Measurements from ENCODE around the gene SERPINE3.

SERPINE3 gene

GRCh38 chr13:51297556-51297955 lies 41.9 kb upstream of the SERPINE3 start:
- Histone ChIP-seq H3K27me3 (ENCODE audit: low read length) (no peaks in the 10 kb centered on the region), H3K9me3 (ENCODE audit: insufficient read depth, low read length) (no peaks in the 10 kb centered on the region), H3K4me3 (ENCODE audit: insufficient read depth, low read length, poor library complexity, severe bottlenecking) (no peak overlapping the region), H4K20me1 (ENCODE audit: low read depth, low read length) (no peaks in the 10 kb centered on the region), H3F3A (ENCODE audit: insufficient read depth) (no peaks in the 10 kb centered on the region), H3K4me2 (ENCODE audit: low read depth, low read length, poor library complexity, severe bottlenecking) (no peak overlapping the region), H3K36me3 (ENCODE audit: low read length) (no peaks in the 10 kb centered on the region), H3K9ac (ENCODE audit: low read length) (no peak overlapping the region), H3K79me2 (ENCODE audit: insufficient read depth, low read length) (no peaks in the 10 kb centered on the region), H3K27ac (ENCODE audit: low read depth, low read length) (no peak overlapping the region), H2AFZ (ENCODE audit: low read depth, low read length, severe bottlenecking) (no peak overlapping the region), H3K9me2 (replicated peaks; ENCODE audit: insufficient read depth, low read length) (no peaks in the 10 kb centered on the region)
- TF ChIP-seq CTCF (IDR thresholded peaks at IDR 0.05; ENCODE audit: insufficient read depth, low read length, poor library complexity, severe bottlenecking) (no peak), EZH2phosphoT487 (conservative IDR thresholded peaks at IDR 0.05; ENCODE audit: low read length) (no peak)

DNA sequence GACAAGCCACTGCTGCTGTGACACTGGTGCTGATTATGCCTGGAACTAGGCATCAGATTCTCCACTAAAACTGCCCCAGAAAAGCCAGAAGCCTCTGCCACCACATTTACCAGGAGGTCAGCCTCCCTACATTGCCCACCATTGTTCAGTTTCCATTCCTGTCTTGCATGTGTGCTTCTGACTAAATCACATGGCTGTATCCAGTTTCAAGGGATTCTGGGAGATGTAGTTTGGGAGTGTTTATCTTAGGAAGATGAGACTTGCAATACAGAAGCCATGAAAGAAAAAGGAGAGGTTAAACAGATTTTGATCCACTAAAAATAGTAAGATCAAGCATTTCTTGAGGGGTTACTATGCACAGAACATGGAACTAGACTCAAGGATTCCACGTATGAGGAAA lies 40.7 kb upstream of the SERPINE3 start:
- Histone ChIP-seq H3K9ac (ENCODE audit: low read length) (no peak overlapping the region), H3K27ac (ENCODE audit: low read depth, low read length) (no peak overlapping the region), H3K79me2 (ENCODE audit: insufficient read depth, low read length) (no peaks in the 10 kb centered on the region), H2AFZ (ENCODE audit: low read depth, low read length, severe bottlenecking) (no peak overlapping the region), H3F3A (ENCODE audit: insufficient read depth) (no peaks in the 10 kb centered on the region), H3K9me3 (ENCODE audit: insufficient read depth, low read length) (no peaks in the 10 kb centered on the region), H3K27me3 (ENCODE audit: low read length) (no peaks in the 10 kb centered on the region), H3K4me3 (ENCODE audit: insufficient read depth, low read length, poor library complexity, severe bottlenecking) (no peak overlapping the region), H3K9me2 (replicated peaks; ENCODE audit: insufficient read depth, low read length) (no peaks in the 10 kb centered on the region), H3K4me2 (ENCODE audit: low read depth, low read length, poor library complexity, severe bottlenecking) (no peak overlapping the region), H4K20me1 (ENCODE audit: low read depth, low read length) (no peaks in the 10 kb centered on the region), H3K36me3 (ENCODE audit: low read length) (no peaks in the 10 kb centered on the region)
- no peak for TF ChIP-seq CTCF (IDR thresholded peaks at IDR 0.05; ENCODE audit: insufficient read depth, low read length, poor library complexity, severe bottlenecking)
- no peak for TF ChIP-seq EZH2phosphoT487 (conservative IDR thresholded peaks at IDR 0.05; ENCODE audit: low read length)

DNA sequence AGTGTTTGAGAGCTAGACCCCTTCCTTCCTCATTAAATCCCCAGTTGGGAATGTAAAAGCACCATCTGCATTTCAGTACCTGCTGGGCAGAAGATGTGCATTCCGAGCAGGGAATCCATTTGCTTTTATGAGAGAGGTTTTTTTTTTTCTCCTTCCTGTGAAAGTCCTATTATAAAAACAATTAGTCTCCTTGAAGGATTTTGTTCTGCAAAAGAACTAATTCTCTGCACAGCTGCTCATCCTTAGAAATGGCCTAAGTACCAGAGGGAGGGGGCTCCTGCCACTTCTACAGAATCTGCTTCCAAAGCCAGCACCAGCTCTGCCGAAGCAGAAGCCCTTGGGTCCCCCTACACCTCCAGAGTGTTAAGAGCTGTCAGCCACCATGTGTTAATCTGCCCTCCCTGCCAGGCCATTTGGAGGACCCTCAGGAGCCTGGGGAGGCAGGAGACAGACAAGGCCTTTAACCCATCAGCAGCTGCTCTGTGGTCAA lies 36.4 kb upstream of the SERPINE3 start:
- H4K20me1 ChIP-seq (ENCODE audit: low read depth, low read length): no peaks in the 10 kb centered on the region
- H3K79me2 ChIP-seq (ENCODE audit: insufficient read depth, low read length): no peaks in the 10 kb centered on the region
- no peaks in the 10 kb centered on the region for H3F3A ChIP-seq (ENCODE audit: insufficient read depth)
- H3K4me3 ChIP-seq (ENCODE audit: insufficient read depth, low read length, poor library complexity, severe bottlenecking): no peak overlapping the region
- H2AFZ ChIP-seq (ENCODE audit: low read depth, low read length, severe bottlenecking): no peak overlapping the region
- H3K4me2 ChIP-seq (ENCODE audit: low read depth, low read length, poor library complexity, severe bottlenecking): no peak overlapping the region
- no peaks in the 10 kb centered on the region for H3K27me3 ChIP-seq (ENCODE audit: low read length)
- no peak for TF ChIP-seq EZH2phosphoT487 (conservative IDR thresholded peaks at IDR 0.05; ENCODE audit: low read length)
- TF ChIP-seq CTCF (IDR thresholded peaks at IDR 0.05; ENCODE audit: insufficient read depth, low read length, poor library complexity, severe bottlenecking): no peak
- no peaks in the 10 kb centered on the region for H3K9me3 ChIP-seq (ENCODE audit: insufficient read depth, low read length)
- no peaks in the 10 kb centered on the region for H3K36me3 ChIP-seq (ENCODE audit: low read length)
- H3K27ac ChIP-seq (ENCODE audit: low read depth, low read length): no peak overlapping the region
- H3K9ac ChIP-seq (ENCODE audit: low read length): no peak overlapping the region
- no peaks in the 10 kb centered on the region for H3K9me2 ChIP-seq (replicated peaks; ENCODE audit: insufficient read depth, low read length)

Data from SU-DHL-6 (cell line).